K562 (cell line): ENCODE data around the gene RASGRP2. TPM values are rescaled to one million over a fixed set of nuclear protein-coding genes. Genes with fewer than 3 reads are reported as not detected.
A peak's percentile ranks its signal among the peaks of the same experiment; 100 is the strongest.

Experiments used
- EGR1 ChIP-seq: fragments of 450-650 bp; conservative IDR thresholded peaks from 2 replicates; pipeline ENCODE4 v1.6.1; 2017; ENCODE audit warnings: mild to moderate bottlenecking
- L3MBTL2 ChIP-seq: fragments of 450-650 bp; IDR thresholded peaks from 2 replicates; pipeline ENCODE4 v1.6.1; 2016; ENCODE audit warnings: mild to moderate bottlenecking, moderate library complexity
- MTA3 ChIP-seq: fragments of 450-650 bp; formaldehyde crosslinking; IDR thresholded peaks from 2 replicates; pipeline ENCODE4 v1.6.1; 2017; ENCODE audit warnings: mild to moderate bottlenecking, borderline replicate concordance
- PCBP1 ChIP-seq: fragments of 200-400 bp; formaldehyde crosslinking; IDR thresholded peaks from 2 replicates; pipeline ENCODE4 v1.6.1; 2018; ENCODE audit warnings: mild to moderate bottlenecking, low read depth, low read length; ENCODE audit not compliant: poor library complexity, severe bottlenecking
- PHF8 ChIP-seq: fragments of 200-600 bp; sonication (generic); IDR thresholded peaks from 2 replicates; pipeline ENCODE4 v1.6.1; 2012; ENCODE audit warnings: mixed run types, mild to moderate bottlenecking, inconsistent platforms, low read length, moderate library complexity, borderline replicate concordance
- RBBP5 ChIP-seq: fragments of 200-600 bp; sonication (generic); IDR thresholded peaks from 2 replicates; pipeline ENCODE4 v1.6.1; 2012; ENCODE audit warnings: borderline replicate concordance, mild to moderate bottlenecking, low read length, control low read depth, inconsistent platforms; ENCODE audit not compliant: insufficient read depth, poor library complexity, severe bottlenecking
- ZBTB17 ChIP-seq: fragments of 450-650 bp; formaldehyde crosslinking; IDR thresholded peaks from 2 replicates; pipeline ENCODE4 v1.4.0; 2020; ENCODE audit warnings: mild to moderate bottlenecking
- ZEB2 ChIP-seq: fragments of 450-650 bp; IDR thresholded peaks from 2 replicates; pipeline ENCODE4 v1.6.1; 2016
- polyA plus RNA-seq, 8 experiments: library from polyadenylated mRNA; depleted of rRNA in 4 of 8; stranded (reverse) in 5 of 8; unstranded in 3 of 8; fragments of >200 nt; fragmentation: Nextera tagmentation in 2 of 8; fragmentation: Illumina TruSeq in 1 of 8; extraction: Ambion mirVana in 2 of 8; extraction: Trizol in 1 of 8; gene quantifications; 2 replicates each; pipeline versions ENCODE4 v1.2.1 to v1.2.3, GENCODE V29; 2011 to 2014; ENCODE audit warnings: inconsistent platforms in 1 of 8, missing spikeins in 1 of 8
- total RNA-seq, 7 experiments: library from RNA; depleted of rRNA in 6 of 7; stranded (reverse); fragments of >200 nt in 6 of 7; fragmentation: Illumina TruSeq in 2 of 7; extraction: Trizol in 2 of 7; gene quantifications; 2 replicates each; pipeline versions ENCODE4 v1.2.1 to v1.2.3, GENCODE V29; 2011 to 2021; ENCODE audit warnings: low replicate concordance in 1 of 7
- TF ChIP-seq, protein P1 (sequence below), 2 experiments: IDR thresholded peaks; 2 replicates each; pipeline ENCODE4 v1.6.1; 2012; ENCODE audit warnings: improper control_type of control experiment in 2 of 2, low read depth in 2 of 2, low read length in 2 of 2, borderline replicate concordance in 1 of 2
- TF ChIP-seq, protein P2 (sequence below), 2 experiments: fragments of 450-650 bp; conservative IDR thresholded peaks; 2 replicates each; pipeline ENCODE4 v1.6.1; 2017; ENCODE audit warnings: mild to moderate bottlenecking in 2 of 2, moderate library complexity in 2 of 2
- TF ChIP-seq, protein P3 (sequence below): fragments of 250-450 bp; sonication (Bioruptor Pico); IDR thresholded peaks from 2 replicates; pipeline ENCODE4 v1.4.0; 2020; ENCODE audit warnings: mild to moderate bottlenecking
- TF ChIP-seq, protein P4 (sequence below): fragments of 450-650 bp; IDR thresholded peaks from 2 replicates; pipeline ENCODE4 v1.6.1; 2018; ENCODE audit not compliant: partially characterized antibody
- TF ChIP-seq, protein P5 (sequence below): sonication (generic); formaldehyde crosslinking; IDR thresholded peaks from 2 replicates; pipeline ENCODE4 v1.9.0; 2022; ENCODE audit warnings: mild to moderate bottlenecking, missing genetic modification reagents
- TF ChIP-seq, protein P6 (sequence below): fragments of 450-650 bp; formaldehyde crosslinking; IDR thresholded peaks from 2 replicates; pipeline ENCODE4 v1.4.0; 2022; ENCODE audit warnings: missing genetic modification characterization

RASGRP2 gene
- total and polyA plus RNA-seq, 9 of the 15 experiments (the other 6 are each of a cell fraction or from before 2014, with no cell fraction given), result 0.87 to 22.7 (median 5.5) TPM

DNA sequence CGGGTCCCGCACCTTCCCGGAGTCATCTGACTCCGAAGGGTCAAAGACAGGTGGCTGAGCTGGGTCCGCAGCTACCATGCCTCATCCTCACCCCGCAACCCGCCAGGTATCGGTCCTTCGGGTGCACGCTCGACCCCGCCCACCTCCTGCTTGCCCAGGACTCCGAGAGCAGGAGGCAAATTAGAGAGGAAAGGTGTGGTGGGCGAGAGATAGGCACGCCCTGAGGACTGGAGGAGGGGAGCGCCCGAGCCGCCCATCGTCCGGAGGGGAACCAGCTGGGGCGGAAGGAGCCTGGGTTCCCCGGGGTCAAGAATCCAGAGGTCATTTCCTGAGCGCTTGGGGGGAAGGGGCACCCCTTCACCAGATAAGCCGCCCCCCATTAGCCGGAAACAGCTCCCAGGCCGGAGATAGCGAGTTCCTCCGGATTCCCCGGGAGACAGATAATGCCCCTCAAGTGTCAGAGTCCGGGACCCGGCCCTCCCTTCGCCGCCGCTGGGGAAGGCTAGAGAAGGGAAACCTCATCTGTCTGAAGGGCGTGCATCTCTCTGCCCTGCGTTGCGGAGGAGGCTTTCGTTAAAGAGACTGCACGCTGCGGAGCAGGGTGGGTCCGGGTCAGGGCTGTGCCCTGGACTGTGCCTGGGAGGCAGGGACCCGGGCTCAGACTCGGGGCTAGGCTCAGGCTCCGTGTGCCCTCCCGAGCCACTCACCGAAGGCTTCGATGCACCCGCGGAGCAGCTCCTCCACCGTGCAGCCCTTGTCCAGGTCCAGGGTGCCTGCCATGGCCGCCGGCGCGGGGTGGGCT, 1.7 kb downstream of the RASGRP2 start (continued):
- TF ChIP-seq, protein P1, sequence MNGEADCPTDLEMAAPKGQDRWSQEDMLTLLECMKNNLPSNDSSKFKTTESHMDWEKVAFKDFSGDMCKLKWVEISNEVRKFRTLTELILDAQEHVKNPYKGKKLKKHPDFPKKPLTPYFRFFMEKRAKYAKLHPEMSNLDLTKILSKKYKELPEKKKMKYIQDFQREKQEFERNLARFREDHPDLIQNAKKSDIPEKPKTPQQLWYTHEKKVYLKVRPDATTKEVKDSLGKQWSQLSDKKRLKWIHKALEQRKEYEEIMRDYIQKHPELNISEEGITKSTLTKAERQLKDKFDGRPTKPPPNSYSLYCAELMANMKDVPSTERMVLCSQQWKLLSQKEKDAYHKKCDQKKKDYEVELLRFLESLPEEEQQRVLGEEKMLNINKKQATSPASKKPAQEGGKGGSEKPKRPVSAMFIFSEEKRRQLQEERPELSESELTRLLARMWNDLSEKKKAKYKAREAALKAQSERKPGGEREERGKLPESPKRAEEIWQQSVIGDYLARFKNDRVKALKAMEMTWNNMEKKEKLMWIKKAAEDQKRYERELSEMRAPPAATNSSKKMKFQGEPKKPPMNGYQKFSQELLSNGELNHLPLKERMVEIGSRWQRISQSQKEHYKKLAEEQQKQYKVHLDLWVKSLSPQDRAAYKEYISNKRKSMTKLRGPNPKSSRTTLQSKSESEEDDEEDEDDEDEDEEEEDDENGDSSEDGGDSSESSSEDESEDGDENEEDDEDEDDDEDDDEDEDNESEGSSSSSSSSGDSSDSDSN (IDR thresholded peaks at IDR 0.05; ENCODE audit: borderline replicate concordance in 1 of 2, low read depth in 2 of 2, low read length in 2 of 2), result peak in 1 of 2 experiments; percentile 64; a peak in 1 of 4 replicates
- TF ChIP-seq RBBP5 (peak; percentile 46), ZEB2 (no peak), MTA3 (0 out of 2 replicates have a peak, but pooled peaks have one; percentile 12), PCBP1 (peak; percentile 25), PHF8 (peak; percentile 27; the same call in 1 of the 2 replicates), EGR1 (0 out of 2 replicates have a peak, but pooled peaks have one; percentile 2), L3MBTL2 (0 out of 2 replicates have a peak, but pooled peaks have one; percentile 21), ZBTB17 (CRISPR knock-in tag) (peak; percentile 74)
- TF ChIP-seq, protein P2, sequence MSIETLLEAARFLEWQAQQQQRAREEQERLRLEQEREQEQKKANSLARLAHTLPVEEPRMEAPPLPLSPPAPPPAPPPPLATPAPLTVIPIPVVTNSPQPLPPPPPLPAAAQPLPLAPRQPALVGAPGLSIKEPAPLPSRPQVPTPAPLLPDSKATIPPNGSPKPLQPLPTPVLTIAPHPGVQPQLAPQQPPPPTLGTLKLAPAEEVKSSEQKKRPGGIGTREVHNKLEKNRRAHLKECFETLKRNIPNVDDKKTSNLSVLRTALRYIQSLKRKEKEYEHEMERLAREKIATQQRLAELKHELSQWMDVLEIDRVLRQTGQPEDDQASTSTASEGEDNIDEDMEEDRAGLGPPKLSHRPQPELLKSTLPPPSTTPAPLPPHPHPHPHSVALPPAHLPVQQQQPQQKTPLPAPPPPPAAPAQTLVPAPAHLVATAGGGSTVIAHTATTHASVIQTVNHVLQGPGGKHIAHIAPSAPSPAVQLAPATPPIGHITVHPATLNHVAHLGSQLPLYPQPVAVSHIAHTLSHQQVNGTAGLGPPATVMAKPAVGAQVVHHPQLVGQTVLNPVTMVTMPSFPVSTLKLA (conservative IDR thresholded peaks at IDR 0.05), result peak in 1 of 2 experiments; percentile 30; a peak in 1 of 4 replicates
- TF ChIP-seq, protein P3, sequence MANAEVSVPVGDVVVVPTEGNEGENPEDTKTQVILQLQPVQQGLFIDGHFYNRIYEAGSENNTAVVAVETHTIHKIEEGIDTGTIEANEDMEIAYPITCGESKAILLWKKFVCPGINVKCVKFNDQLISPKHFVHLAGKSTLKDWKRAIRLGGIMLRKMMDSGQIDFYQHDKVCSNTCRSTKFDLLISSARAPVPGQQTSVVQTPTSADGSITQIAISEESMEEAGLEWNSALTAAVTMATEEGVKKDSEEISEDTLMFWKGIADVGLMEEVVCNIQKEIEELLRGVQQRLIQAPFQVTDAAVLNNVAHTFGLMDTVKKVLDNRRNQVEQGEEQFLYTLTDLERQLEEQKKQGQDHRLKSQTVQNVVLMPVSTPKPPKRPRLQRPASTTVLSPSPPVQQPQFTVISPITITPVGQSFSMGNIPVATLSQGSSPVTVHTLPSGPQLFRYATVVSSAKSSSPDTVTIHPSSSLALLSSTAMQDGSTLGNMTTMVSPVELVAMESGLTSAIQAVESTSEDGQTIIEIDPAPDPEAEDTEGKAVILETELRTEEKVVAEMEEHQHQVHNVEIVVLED (CRISPR knock-in tag), result peak; percentile 45; the same call in 1 of the 2 replicates
- TF ChIP-seq, protein P4, sequence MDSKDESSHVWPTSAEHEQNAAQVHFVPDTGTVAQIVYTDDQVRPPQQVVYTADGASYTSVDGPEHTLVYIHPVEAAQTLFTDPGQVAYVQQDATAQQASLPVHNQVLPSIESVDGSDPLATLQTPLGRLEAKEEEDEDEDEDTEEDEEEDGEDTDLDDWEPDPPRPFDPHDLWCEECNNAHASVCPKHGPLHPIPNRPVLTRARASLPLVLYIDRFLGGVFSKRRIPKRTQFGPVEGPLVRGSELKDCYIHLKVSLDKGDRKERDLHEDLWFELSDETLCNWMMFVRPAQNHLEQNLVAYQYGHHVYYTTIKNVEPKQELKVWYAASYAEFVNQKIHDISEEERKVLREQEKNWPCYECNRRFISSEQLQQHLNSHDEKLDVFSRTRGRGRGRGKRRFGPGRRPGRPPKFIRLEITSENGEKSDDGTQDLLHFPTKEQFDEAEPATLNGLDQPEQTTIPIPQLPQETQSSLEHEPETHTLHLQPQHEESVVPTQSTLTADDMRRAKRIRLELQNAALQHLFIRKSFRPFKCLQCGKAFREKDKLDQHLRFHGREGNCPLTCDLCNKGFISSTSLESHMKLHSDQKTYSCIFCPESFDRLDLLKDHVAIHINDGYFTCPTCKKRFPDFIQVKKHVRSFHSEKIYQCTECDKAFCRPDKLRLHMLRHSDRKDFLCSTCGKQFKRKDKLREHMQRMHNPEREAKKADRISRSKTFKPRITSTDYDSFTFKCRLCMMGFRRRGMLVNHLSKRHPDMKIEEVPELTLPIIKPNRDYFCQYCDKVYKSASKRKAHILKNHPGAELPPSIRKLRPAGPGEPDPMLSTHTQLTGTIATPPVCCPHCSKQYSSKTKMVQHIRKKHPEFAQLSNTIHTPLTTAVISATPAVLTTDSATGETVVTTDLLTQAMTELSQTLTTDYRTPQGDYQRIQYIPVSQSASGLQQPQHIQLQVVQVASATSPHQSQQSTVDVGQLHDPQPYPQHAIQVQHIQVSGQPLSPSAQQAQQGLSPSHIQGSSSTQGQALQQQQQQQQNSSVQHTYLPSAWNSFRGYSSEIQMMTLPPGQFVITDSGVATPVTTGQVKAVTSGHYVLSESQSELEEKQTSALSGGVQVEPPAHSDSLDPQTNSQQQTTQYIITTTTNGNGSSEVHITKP, result peak; percentile 45
- TF ChIP-seq, protein P5, sequence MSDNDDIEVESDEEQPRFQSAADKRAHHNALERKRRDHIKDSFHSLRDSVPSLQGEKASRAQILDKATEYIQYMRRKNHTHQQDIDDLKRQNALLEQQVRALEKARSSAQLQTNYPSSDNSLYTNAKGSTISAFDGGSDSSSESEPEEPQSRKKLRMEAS (CRISPR knock-in tag), result peak; percentile 4; the same call in 1 of the 2 replicates
- TF ChIP-seq, protein P6, sequence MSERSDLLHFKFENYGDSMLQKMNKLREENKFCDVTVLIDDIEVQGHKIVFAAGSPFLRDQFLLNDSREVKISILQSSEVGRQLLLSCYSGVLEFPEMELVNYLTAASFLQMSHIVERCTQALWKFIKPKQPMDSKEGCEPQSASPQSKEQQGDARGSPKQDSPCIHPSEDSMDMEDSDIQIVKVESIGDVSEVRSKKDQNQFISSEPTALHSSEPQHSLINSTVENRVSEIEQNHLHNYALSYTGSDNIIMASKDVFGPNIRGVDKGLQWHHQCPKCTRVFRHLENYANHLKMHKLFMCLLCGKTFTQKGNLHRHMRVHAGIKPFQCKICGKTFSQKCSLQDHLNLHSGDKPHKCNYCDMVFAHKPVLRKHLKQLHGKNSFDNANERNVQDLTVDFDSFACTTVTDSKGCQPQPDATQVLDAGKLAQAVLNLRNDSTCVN, result no peak
- TF ChIP-seq, all 486 proteins: peak for 29
